Neutrophil (primary cell): Measurements from ENCODE around the gene CTBP1.

Source experiments
- H3K27ac ChIP-seq: fragments of 200-600 bp; sonication (generic); 2 replicates; pipeline ENCODE4 v1.5.1; 2016; ENCODE audit warnings: mild to moderate bottlenecking, moderate library complexity
- H3K27me3 ChIP-seq: fragments of 200-600 bp; sonication (generic); 2 replicates; pipeline ENCODE4 v1.6.0; 2016; ENCODE audit warnings: mild to moderate bottlenecking
- H3K36me3 ChIP-seq: fragments of 200-600 bp; sonication (generic); 2 replicates; pipeline ENCODE4 v1.5.1; 2017
- H3K4me1 ChIP-seq, 2 experiments: fragments of 200-600 bp in 1 of 2; sonication (generic) in 1 of 2; 1 replicate in 1 of 2; 2 replicates in 1 of 2; pipeline versions ENCODE4 v1.5.1 to v1.6.1; 2013 to 2016; ENCODE audit warnings: low read depth in 1 of 2, low read length in 1 of 2, mild to moderate bottlenecking in 1 of 2, moderate library complexity in 1 of 2; ENCODE audit not compliant: control insufficient read depth in 1 of 2, insufficient read depth in 1 of 2
- H3K4me3 ChIP-seq, 2 experiments: fragments of 200-600 bp in 1 of 2; sonication (generic) in 1 of 2; 1 replicate in 1 of 2; 2 replicates in 1 of 2; pipeline ENCODE4 v1.5.1; 2013 to 2016; ENCODE audit warnings: low read depth in 1 of 2, low read length in 1 of 2, mild to moderate bottlenecking in 1 of 2, moderate library complexity in 1 of 2
- H3K9me3 ChIP-seq: fragments of 200-600 bp; sonication (generic); 2 replicates; pipeline ENCODE4 v1.5.1; 2016
- CTCF ChIP-seq: fragments of 200-600 bp; sonication (generic); IDR thresholded peaks from 2 replicates; pipeline ENCODE4 v1.5.1; 2016; ENCODE audit warnings: antibody characterized with exemption

CTBP1 gene

GRCh38 chr4:1258457-1258856 is 9.5 kb upstream of the CTBP1 start:
- Histone ChIP-seq H3K9me3 (no peaks in the 10 kb centered on the region), H3K36me3 (no peaks in the 10 kb centered on the region), H3K4me3 (no peak overlapping the region), H3K27ac (no peak overlapping the region), H3K4me1 (no peaks in the 10 kb centered on the region), H3K27me3 (peaks cover 6% of the 10 kb centered on the region)
- TF ChIP-seq CTCF = no peak

GRCh38 chr4:1255699-1256098 is 6.8 kb upstream of the CTBP1 start:
- Histone ChIP-seq H3K4me1 (no peaks in the 10 kb centered on the region), H3K9me3 (no peaks in the 10 kb centered on the region), H3K36me3 (no peaks in the 10 kb centered on the region), H3K27ac (no peak overlapping the region), H3K27me3 (peaks cover 6% of the 10 kb centered on the region), H3K4me3 (no peak overlapping the region)
- no peak for TF ChIP-seq CTCF

GRCh38 chr4:1255151-1255550 is 6.2 kb upstream of the CTBP1 start:
- no peak overlapping the region for H3K4me3 ChIP-seq
- no peak for TF ChIP-seq CTCF
- no peak overlapping the region for H3K27ac ChIP-seq
- no peaks in the 10 kb centered on the region for H3K9me3 ChIP-seq
- peaks cover 6% of the 10 kb centered on the region for H3K27me3 ChIP-seq
- no peaks in the 10 kb centered on the region for H3K36me3 ChIP-seq
- peaks cover 2 to 3% of the 10 kb centered on the region in 2 experiments for H3K4me1 ChIP-seq

- H3K9me3 ChIP-seq = no peaks in the 10 kb centered on the region
- no peak for TF ChIP-seq CTCF
- H3K4me3 ChIP-seq = no peak overlapping the region
- H3K36me3 ChIP-seq = no peaks in the 10 kb centered on the region
- peaks cover 9 to 12% of the 10 kb centered on the region in 2 experiments for H3K4me1 ChIP-seq
- no peak overlapping the region for H3K27ac ChIP-seq
- H3K27me3 ChIP-seq = peaks cover 6% of the 10 kb centered on the region
Observed at GRCh38 chr4:1253831-1254230, 4.9 kb upstream of the CTBP1 start.

- no peak overlapping the region for H3K27ac ChIP-seq
- peaks cover 6% of the 10 kb centered on the region for H3K27me3 ChIP-seq
- no peak for TF ChIP-seq CTCF
- H3K9me3 ChIP-seq = no peaks in the 10 kb centered on the region
- no peak overlapping the region for H3K4me3 ChIP-seq
- peaks cover 9 to 13% of the 10 kb centered on the region in 2 experiments for H3K4me1 ChIP-seq
- H3K36me3 ChIP-seq = no peaks in the 10 kb centered on the region
Observed at GRCh38 chr4:1252928-1253492, 4.1 kb upstream of the CTBP1 start.

GRCh38 chr4:1251773-1252066 is 2.8 kb upstream of the CTBP1 start:
- Histone ChIP-seq H3K27ac (no peak overlapping the region), H3K9me3 (no peaks in the 10 kb centered on the region), H3K36me3 (no peaks in the 10 kb centered on the region)

More at GRCh38 chr4:1251773-1252066, 2.8 kb upstream of the CTBP1 start:
- Histone ChIP-seq H3K27me3 (peaks cover 4% of the 10 kb centered on the region), H3K4me1 (peaks cover 18 to 26% of the 10 kb centered on the region in 2 experiments), H3K4me3 (no peak overlapping the region)
- TF ChIP-seq CTCF = no peak
